HG03342 (cell line): ENCODE results near the gene TNFRSF1A.

Experiments
- ATAC-seq: cut with Tn5 transposase; IDR thresholded peaks from one replicate; pipeline ENCODE4 v1.9.1; 2021; ENCODE audit warnings: mild to moderate bottlenecking, moderate library complexity; ENCODE audit not compliant: unreplicated experiment

The TNFRSF1A gene

DNA sequence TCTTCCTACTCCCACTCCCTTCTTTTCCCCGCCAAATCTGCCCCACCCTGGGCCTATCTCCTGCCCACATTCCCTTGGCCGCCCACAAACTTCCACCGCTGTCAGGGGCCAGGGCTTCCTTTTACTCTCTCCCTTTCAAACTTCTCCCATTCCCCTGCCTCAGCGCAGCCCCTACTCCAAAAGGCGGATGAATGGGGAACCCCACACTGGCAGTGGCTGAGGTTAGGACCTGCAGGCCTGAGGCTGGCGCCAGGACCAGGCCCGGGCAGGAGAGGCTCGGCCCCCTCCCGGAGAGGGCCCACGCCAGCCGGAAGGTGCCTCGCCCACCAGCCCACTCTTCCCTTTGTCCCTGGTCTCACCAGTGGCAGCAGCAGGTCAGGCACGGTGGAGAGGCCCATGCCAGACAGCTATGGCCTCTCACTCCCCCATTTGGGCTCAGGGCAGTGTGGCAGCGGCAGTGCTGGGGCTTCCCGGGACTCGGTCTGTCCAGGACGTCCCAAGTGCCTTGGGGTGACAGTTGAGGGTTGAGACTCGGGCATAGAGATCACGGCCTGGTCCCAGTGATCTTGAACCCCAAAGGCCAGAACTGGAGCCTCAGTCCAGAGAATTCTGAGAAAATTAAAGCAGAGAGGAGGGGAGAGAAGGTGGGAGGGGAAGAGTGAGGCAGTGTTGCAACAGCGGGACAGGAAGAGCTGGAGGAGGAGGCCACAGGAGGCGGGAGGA, at the start of gene TNFRSF1A:
TNFRSF1A (minus strand) TSS at position 660 of the 723 bp plus-strand sequence; CDS start at position 398, 262 bp downstream.
- no peak for ATAC-seq

- ATAC-seq, result no peak
Observed at GRCh38 chr12:6391013-6391412, 49.1 kb upstream of the TNFRSF1A start.

DNA sequence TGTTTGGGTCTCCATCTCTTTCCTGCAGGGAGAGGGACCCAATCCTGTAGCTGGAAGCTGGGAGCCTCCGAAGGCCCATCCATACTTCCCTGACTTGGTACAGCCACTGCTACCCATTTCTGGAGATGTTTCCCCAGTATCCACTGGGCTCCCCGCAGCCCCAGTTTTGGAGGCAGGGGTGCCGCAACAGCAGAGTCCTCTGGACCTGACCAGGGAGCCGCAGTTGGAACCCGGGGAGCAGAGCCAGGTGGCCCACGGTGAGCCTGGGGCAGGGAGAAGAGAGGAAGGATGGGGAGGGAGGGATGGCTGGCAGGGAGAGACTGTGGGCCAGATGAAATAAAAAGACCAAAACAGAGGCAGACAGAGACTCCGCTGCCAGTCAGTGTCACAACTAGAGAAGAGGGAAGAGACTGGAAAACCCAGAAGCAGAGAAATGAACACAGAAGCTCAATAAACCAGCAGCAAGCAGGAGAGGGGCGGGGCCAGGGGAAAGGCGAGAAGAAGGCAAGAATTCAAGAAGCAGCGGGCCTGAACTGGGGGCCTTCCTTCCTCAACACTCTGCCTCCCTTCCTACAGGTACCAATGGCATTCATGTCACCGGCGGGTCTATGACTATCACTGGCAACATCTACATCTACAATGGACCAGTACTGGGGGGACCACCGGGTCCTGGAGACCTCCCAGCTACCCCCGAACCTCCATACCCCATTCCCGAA, 48.4 kb upstream of the TNFRSF1A start:
- ATAC-seq, result no peak

GRCh38 chr12:6387541-6387940, 45.7 kb upstream of the TNFRSF1A start:
- ATAC-seq, result no peak

- ATAC-seq, result no peak
Observed at GRCh38 chr12:6386491-6386890, 44.6 kb upstream of the TNFRSF1A start.

- ATAC-seq, result no peak
Observed at GRCh38 chr12:6386038-6386437, 44.2 kb upstream of the TNFRSF1A start.

DNA sequence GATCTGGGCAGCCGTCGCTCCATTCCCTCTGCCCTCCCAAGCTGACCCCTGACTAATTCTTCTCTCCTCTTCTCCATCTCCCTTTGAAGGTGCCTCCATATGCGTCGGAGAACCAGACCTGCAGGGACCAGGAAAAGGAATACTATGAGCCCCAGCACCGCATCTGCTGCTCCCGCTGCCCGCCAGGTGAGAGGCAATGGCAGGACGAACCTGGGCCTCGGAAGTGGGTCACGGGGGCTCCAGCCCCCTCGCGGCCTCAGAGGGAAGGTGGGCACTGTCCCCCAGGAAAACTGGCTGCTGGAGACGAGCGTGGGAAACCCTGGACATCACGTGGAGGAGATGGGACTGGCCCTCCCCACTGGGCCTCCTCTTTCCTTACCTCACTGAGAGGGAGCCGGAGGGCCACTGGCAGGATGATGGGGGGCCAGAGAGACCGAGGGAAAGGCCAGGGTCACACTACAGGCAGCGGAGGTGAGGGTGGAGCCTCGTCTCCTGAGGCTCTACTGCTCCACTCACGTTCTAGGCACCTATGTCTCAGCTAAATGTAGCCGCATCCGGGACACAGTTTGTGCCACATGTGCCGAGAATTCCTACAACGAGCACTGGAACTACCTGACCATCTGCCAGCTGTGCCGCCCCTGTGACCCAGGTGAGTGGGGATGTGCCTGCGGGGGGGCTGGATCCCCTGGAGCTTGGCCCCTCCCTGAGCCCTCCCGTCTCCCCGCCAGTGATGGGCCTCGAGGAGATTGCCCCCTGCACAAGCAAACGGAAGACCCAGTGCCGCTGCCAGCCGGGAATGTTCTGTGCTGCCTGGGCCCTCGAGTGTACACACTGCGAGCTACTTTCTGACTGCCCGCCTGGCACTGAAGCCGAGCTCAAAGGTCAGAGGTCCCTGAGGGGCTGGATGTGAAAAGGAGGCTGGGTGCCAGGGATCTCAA, 42.9 kb upstream of the TNFRSF1A start:
- no peak for ATAC-seq

DNA sequence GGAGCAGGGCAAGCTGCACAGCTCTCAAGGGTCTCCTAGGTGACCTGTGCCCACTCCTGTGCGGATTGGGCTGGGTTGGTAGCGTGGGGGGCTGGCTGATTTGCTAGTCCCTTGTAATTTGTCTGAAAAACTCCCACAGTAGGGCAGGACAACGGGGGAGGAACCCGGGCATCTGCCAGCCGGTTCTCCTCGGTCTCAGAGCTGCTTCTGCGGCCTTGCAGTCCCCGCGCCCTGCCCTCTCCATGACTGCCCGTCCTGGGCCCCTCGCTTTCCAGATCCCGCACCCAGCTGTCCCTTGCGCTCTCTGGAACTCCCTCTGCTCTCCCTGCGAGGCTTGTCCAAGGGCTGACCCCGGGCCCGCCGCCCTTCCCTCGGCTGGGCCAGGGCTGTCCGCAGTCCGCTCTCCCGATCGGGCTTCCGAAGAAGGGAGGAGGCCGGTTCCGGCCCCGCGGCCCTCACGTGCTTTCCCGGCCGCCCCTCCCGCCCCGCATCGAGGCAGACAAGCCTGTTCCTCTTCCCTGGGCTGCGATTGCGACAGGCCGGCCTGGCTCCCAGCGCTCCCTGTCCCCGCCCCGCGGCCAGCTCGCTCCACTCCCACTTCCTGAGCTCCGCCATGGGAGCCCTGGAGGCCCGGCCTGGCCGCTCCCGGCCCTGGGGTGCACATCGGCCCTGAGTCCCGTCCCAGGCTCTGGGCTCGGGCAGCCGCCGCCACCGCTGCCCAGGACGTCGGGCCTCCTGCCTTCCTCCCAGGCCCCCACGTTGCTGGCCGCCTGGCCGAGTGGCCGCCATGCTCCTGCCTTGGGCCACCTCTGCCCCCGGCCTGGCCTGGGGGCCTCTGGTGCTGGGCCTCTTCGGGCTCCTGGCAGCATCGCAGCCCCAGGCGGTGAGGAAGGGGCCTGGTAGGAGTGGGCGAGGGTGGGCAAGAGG, 42.0 kb upstream of the TNFRSF1A start, which contains the start of gene LTBR:
LTBR (plus strand) TSS at position 591 of the 927 bp plus-strand sequence; CDS start at position 788, 197 bp downstream.
- ATAC-seq, result no peak

- no peak for ATAC-seq
Observed at GRCh38 chr12:6382982-6383381, 41.1 kb upstream of the TNFRSF1A start.

- no peak for ATAC-seq
Observed at GRCh38 chr12:6382371-6382770, 40.5 kb upstream of the TNFRSF1A start.

- no peak for ATAC-seq
Observed at GRCh38 chr12:6380141-6381121, 38.6 kb upstream of the TNFRSF1A start.

DNA sequence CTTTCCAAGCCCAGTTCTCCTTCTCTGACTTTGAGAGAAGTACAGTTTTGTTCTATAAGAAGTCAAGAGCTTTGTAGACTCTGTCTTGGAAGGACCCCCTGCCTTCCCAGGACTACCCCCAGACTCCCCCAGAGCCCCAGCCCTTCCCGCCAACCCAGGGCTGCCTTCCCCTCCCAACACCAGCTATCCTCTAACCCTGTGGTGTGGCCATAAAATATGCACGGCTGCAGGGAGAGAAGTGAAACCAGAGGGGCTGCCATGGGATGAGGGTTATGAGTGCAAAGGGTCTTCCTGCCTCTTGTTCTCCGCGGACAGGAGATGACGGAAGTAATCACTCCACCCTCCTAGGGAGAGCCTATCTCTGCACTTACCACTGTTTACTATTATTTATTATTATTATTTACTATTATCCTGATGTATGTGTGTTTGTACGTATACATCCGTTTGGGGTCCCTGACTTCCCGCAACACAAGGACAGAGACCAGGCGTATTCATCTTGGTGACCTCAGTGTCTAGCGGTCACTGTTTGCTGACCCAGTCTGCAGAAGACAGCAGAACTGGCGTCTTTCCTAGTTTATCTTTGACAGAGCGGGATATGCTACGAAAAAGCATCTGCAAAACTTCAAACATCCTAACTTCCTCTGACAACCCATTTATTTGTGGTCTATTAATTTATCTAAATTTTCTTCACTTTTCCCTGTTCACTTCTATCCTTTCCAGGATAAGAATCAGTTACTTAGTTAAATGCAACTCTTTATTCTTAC, 37.0 kb upstream of the TNFRSF1A start:
- ATAC-seq, result no peak

DNA sequence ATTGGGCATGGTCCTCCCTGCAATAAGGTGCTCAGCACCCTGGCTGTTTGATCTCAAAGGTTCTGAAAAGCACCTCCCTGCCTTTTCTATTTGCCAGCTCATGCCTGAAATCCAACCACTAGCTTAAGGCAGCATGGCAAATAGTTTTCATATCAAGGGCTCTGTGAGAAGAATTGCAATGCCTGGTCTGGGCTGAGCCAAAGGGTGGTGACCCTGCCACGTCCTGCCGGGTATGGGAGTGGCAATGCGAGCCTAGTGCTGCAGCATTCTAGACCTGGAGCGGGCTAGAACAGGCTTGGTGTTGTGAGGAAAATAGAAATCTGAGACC, 35.8 kb upstream of the TNFRSF1A start:
- no peak for ATAC-seq

DNA sequence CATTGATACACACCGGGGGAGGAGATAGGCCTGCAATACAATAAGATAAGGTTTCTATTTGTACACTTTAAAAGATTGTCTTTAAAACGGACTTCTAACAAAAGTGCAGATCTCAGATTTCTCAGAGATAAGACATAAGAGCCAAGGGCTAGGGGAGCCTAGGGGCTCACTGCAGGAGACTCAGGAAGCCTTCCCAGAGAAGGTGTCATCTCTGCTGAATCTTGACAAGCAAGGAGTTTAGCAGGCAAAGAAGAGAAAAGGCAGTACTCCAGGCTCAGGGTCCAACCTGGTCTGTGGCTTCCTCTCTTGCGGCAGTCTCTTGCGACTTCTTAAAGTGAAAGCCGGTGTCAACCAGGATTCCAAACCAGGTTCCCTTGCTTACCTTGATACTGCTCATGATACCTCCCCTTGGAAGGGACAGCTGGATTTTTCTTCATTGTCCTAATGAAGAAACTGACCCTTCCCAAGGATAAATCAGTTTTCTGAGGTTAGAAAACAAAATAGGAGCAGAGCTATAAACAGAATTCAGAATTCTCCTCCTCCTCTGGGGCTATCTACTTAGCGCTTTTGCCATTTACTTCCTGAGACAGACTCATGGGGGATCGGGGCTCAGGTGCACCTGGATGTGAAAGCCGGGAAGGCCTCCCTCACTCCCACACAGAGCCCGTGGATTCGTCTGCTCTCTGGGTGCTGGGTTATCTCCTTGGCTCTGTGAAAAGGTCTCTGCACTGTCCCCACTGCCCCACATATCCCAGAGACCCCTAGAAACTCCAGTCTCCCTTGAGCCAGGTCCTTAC, 35.2 kb upstream of the TNFRSF1A start:
- ATAC-seq, result no peak

GRCh38 chr12:6376079-6376869, 34.4 kb upstream of the TNFRSF1A start:
- no peak for ATAC-seq

- ATAC-seq, result no peak
Observed at GRCh38 chr12:6375269-6376078, 33.6 kb upstream of the TNFRSF1A start, which contains the start of gene SCNN1A. SCNN1A (minus strand) TSS chr12:6375563; CDS start chr12:6374783, 780 bp downstream.
